GM12878 (cell line): ENCODE data around the gene ZBTB37. TPM values are rescaled to one million over a fixed set of nuclear protein-coding genes. Genes with fewer than 3 reads are reported as not detected.

Experiments
- BRCA1 ChIP-seq: IDR thresholded peaks from 2 replicates; pipeline ENCODE4 v1.6.1; 2011; ENCODE audit warnings: low read depth, low read length, improper control_type of control experiment
- CHD2 ChIP-seq: IDR thresholded peaks from 2 replicates; pipeline ENCODE4 v1.6.1; 2011; ENCODE audit warnings: low read depth, low read length, improper control_type of control experiment, borderline replicate concordance
- EP300 ChIP-seq, 2 experiments: fragments of 150-350 bp in 1 of 2; IDR thresholded peaks; 2 replicates each; pipeline ENCODE4 v1.6.1; 2011 to 2012; ENCODE audit warnings: low read depth in 2 of 2, low read length in 2 of 2, borderline replicate concordance in 1 of 2, improper control_type of control experiment in 1 of 2, inconsistent platforms in 1 of 2; ENCODE audit not compliant: control insufficient read depth in 1 of 2
- ETV6 ChIP-seq, 2 experiments: fragments of 450-650 bp in 1 of 2; IDR thresholded peaks in 1 of 2; conservative IDR thresholded peaks in 1 of 2; 2 replicates each; pipeline ENCODE4 v1.6.1; 2014; ENCODE audit warnings: antibody characterized with exemption in 1 of 2, borderline replicate concordance in 1 of 2, low read depth in 1 of 2, mild to moderate bottlenecking in 1 of 2, moderate library complexity in 1 of 2
- GABPA ChIP-seq: IDR thresholded peaks from 2 replicates; pipeline ENCODE4 v1.6.1; 2014; ENCODE audit warnings: antibody characterized with exemption, low read depth, mild to moderate bottlenecking, inconsistent platforms
- KAT2A ChIP-seq: conservative IDR thresholded peaks from 2 replicates; pipeline ENCODE4 v1.6.1; 2011; ENCODE audit warnings: low read depth, low read length; ENCODE audit not compliant: control insufficient read depth
- MYB ChIP-seq: fragments of 150-350 bp; IDR thresholded peaks from 2 replicates; pipeline ENCODE4 v1.6.1; 2014; ENCODE audit warnings: mild to moderate bottlenecking, low read depth, low read length, borderline replicate concordance
- NFIC ChIP-seq: IDR thresholded peaks from 2 replicates; pipeline ENCODE4 v1.6.1; 2012; ENCODE audit warnings: low read depth, mild to moderate bottlenecking, inconsistent platforms, low read length, moderate library complexity
- NR2C1 ChIP-seq: fragments of 450-650 bp; IDR thresholded peaks from 2 replicates; pipeline ENCODE4 v1.6.1; 2017; ENCODE audit warnings: antibody characterized with exemption, mild to moderate bottlenecking, moderate library complexity
- PKNOX1 ChIP-seq: fragments of 450-650 bp; IDR thresholded peaks from 2 replicates; pipeline ENCODE4 v1.6.1; 2016; ENCODE audit warnings: mild to moderate bottlenecking
- PML ChIP-seq: IDR thresholded peaks from 2 replicates; pipeline ENCODE4 v1.6.1; 2012; ENCODE audit warnings: low read length, inconsistent platforms
- POLR2AphosphoS2 ChIP-seq: IDR thresholded peaks from 2 replicates; pipeline ENCODE4 v1.6.1; 2011; ENCODE audit warnings: low read depth, mild to moderate bottlenecking, low read length, improper control_type of control experiment, moderate library complexity
- RFX5 ChIP-seq: IDR thresholded peaks from 2 replicates; pipeline ENCODE4 v1.6.1; 2011; ENCODE audit warnings: low read depth, low read length, improper control_type of control experiment
- STAT1 ChIP-seq: fragments of 450-650 bp; conservative IDR thresholded peaks from 2 replicates; pipeline ENCODE4 v1.6.1; 2014; ENCODE audit warnings: antibody characterized with exemption, mild to moderate bottlenecking
- SUZ12 ChIP-seq: fragments of 200-600 bp; sonication (generic); IDR thresholded peaks from one replicate; pipeline ENCODE4 v1.6.1; 2018; ENCODE audit warnings: antibody characterized with exemption, mild to moderate bottlenecking; ENCODE audit not compliant: unreplicated experiment
- USF1 ChIP-seq: IDR thresholded peaks from 2 replicates; pipeline ENCODE4 v1.6.1; 2011; ENCODE audit warnings: borderline replicate concordance, low read depth, mild to moderate bottlenecking, moderate library complexity, mixed read lengths, low read length; ENCODE audit not compliant: insufficient read depth; ENCODE audit errors: extremely low read length
- ZZZ3 ChIP-seq: IDR thresholded peaks from 2 replicates; pipeline ENCODE4 v1.6.1; 2011; ENCODE audit warnings: low read depth; ENCODE audit not compliant: control insufficient read depth, insufficient read length
- polyA plus RNA-seq, 11 experiments: library from polyadenylated mRNA; depleted of rRNA in 4 of 11; unstranded in 6 of 11; stranded (reverse) in 5 of 11; fragments of >200 nt; fragmentation: Nextera tagmentation in 4 of 11; fragmentation: Illumina TruSeq in 1 of 11; extraction: Ambion mirVana in 4 of 11; extraction: Trizol in 1 of 11; gene quantifications; 1 replicate in 1 of 11; 2 replicates in 10 of 11; pipeline versions ENCODE4 v1.2.1 to v1.2.3, GENCODE V29; 2011 to 2016; ENCODE audit warnings: inconsistent platforms in 2 of 11, missing spikeins in 2 of 11, low read depth in 1 of 11
- total RNA-seq, 4 experiments: library from RNA; depleted of rRNA in 3 of 4; stranded (reverse); fragments of >200 nt in 3 of 4; fragmentation: Illumina TruSeq in 1 of 4; extraction: Trizol in 1 of 4; gene quantifications; 2 replicates each; pipeline versions ENCODE4 v1.2.1 to v1.2.3, GENCODE V29; 2013 to 2021
- TF ChIP-seq, protein P1 (sequence below): fragments of 450-650 bp; formaldehyde crosslinking; IDR thresholded peaks from 2 replicates; pipeline ENCODE4 v1.4.0; 2022; ENCODE audit warnings: mild to moderate bottlenecking, moderate library complexity
- TF ChIP-seq, protein P2 (sequence below): fragments of 450-650 bp; conservative IDR thresholded peaks from 2 replicates; pipeline ENCODE4 v1.6.1; 2017; ENCODE audit warnings: mild to moderate bottlenecking, moderate library complexity
- TF ChIP-seq, protein P3 (sequence below): IDR thresholded peaks from 2 replicates; pipeline ENCODE4 v1.6.1; 2011; ENCODE audit warnings: low read depth, low read length, improper control_type of control experiment, borderline replicate concordance

The ZBTB37 gene
- total and polyA plus RNA-seq, 10 of the 15 experiments (the other 5 are each of a cell fraction or from before 2014, with no cell fraction given), result 0.16 to 5.7 (median 1.9) TPM

DNA sequence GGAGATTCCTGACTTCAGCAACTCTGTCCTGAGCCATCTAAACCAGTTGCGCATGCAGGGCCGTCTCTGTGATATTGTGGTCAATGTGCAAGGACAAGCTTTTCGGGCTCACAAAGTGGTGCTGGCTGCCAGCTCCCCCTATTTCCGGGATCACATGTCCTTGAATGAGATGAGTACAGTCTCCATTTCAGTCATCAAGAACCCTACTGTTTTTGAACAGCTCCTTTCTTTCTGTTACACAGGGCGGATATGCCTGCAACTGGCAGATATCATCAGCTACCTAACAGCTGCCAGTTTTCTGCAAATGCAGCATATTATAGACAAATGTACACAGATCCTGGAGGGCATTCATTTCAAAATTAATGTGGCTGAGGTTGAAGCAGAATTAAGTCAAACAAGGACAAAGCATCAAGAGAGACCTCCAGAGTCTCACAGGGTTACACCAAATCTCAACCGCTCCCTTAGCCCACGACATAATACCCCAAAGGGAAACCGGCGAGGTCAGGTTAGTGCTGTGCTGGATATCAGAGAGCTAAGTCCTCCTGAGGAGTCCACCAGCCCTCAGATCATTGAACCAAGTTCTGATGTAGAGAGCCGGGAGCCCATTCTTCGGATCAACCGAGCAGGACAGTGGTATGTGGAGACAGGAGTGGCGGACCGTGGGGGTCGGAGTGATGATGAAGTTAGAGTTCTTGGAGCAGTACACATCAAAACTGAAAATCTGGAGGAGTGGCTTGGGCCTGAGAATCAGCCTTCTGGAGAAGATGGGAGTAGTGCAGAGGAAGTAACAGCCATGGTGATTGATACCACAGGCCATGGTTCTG lies 2.3 kb downstream of the ZBTB37 start (continued):
- TF ChIP-seq NR2C1, result no peak
- TF ChIP-seq NFIC, result no peak
- TF ChIP-seq BRCA1, result no peak
- no peak for TF ChIP-seq ZZZ3
- TF ChIP-seq, protein P1, sequence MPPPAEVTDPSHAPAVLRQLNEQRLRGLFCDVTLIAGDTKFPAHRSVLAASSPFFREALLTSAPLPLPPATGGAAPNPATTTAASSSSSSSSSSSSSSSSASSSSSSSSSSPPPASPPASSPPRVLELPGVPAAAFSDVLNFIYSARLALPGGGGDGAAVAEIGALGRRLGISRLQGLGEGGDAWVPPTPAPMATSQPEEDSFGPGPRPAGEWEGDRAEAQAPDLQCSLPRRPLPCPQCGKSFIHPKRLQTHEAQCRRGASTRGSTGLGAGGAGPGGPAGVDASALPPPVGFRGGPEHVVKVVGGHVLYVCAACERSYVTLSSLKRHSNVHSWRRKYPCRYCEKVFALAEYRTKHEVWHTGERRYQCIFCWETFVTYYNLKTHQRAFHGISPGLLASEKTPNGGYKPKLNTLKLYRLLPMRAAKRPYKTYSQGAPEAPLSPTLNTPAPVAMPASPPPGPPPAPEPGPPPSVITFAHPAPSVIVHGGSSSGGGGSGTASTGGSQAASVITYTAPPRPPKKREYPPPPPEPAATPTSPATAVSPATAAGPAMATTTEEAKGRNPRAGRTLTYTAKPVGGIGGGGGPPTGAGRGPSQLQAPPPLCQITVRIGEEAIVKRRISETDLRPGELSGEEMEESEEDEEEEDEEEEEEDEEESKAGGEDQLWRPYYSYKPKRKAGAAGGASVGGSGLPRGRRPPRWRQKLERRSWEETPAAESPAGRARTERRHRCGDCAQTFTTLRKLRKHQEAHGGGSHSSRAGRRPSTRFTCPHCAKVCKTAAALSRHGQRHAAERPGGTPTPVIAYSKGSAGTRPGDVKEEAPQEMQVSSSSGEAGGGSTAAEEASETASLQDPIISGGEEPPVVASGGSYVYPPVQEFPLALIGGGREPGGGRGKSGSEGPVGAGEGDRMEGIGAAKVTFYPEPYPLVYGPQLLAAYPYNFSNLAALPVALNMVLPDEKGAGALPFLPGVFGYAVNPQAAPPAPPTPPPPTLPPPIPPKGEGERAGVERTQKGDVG (CRISPR knock-in tag), result no peak
- TF ChIP-seq ETV6 (conservative IDR thresholded peaks at IDR 0.05 in 1 of 2, IDR thresholded peaks at IDR 0.05 in 1 of 2; ENCODE audit: borderline replicate concordance in 1 of 2, low read depth in 1 of 2), result peak in 1 of 2 experiments; percentile 90; a peak in 2 of 4 replicates
- no peak for TF ChIP-seq EP300 (IDR thresholded peaks at IDR 0.05; ENCODE audit: borderline replicate concordance in 1 of 2, control insufficient read depth in 1 of 2, low read depth in 2 of 2, low read length in 2 of 2)
- no peak for TF ChIP-seq CHD2
- TF ChIP-seq, protein P2, sequence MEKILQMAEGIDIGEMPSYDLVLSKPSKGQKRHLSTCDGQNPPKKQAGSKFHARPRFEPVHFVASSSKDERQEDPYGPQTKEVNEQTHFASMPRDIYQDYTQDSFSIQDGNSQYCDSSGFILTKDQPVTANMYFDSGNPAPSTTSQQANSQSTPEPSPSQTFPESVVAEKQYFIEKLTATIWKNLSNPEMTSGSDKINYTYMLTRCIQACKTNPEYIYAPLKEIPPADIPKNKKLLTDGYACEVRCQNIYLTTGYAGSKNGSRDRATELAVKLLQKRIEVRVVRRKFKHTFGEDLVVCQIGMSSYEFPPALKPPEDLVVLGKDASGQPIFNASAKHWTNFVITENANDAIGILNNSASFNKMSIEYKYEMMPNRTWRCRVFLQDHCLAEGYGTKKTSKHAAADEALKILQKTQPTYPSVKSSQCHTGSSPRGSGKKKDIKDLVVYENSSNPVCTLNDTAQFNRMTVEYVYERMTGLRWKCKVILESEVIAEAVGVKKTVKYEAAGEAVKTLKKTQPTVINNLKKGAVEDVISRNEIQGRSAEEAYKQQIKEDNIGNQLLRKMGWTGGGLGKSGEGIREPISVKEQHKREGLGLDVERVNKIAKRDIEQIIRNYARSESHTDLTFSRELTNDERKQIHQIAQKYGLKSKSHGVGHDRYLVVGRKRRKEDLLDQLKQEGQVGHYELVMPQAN, result no peak; the same call in 1 of the 2 replicates
- TF ChIP-seq, protein P3, sequence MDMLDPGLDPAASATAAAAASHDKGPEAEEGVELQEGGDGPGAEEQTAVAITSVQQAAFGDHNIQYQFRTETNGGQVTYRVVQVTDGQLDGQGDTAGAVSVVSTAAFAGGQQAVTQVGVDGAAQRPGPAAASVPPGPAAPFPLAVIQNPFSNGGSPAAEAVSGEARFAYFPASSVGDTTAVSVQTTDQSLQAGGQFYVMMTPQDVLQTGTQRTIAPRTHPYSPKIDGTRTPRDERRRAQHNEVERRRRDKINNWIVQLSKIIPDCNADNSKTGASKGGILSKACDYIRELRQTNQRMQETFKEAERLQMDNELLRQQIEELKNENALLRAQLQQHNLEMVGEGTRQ, result peak; percentile 25; the same call in 1 of the 2 replicates
- TF ChIP-seq PML, result no peak
- TF ChIP-seq USF1, result peak; percentile 32
- no peak for TF ChIP-seq MYB
- TF ChIP-seq RFX5, result no peak
- no peak for TF ChIP-seq STAT1
- no peak for TF ChIP-seq SUZ12
- TF ChIP-seq KAT2A, result no peak
- TF ChIP-seq POLR2AphosphoS2, result no peak
- no peak for TF ChIP-seq PKNOX1
- TF ChIP-seq GABPA, result 0 out of 2 replicates have a peak, but pooled peaks have one; percentile 44
